Kidney (tissue), 14 donors: ENCODE results near the gene MTAP. TPM values are rescaled to one million over a fixed set of nuclear protein-coding genes. Genes with fewer than 3 reads are reported as not detected.

Experiments
- DNase-seq, 5 donors: peaks; one replicate each; pipeline ENCODE4 v3.0.0-alpha.2; 2013 to 2020
- FAIRE-seq: peaks from 2 replicates; lab custom pipeline; 2012; peaks lifted over from hg19 to GRCh38; lab: Jason Lieb, UNC
- H3K27ac ChIP-seq, 2 donors: one replicate each; pipeline ENCODE4 v1.7.0; 2013; ENCODE audit warnings: low read depth in 2 of 2, low read length in 2 of 2, inconsistent platforms in 1 of 2
- H3K27me3 ChIP-seq: one replicate; pipeline ENCODE4 v1.7.1; 2013; ENCODE audit warnings: low read length, inconsistent platforms; ENCODE audit not compliant: control insufficient read depth, insufficient read depth
- H3K36me3 ChIP-seq, 3 donors: one replicate each; pipeline versions ENCODE4 v1.7.0 to v1.7.1; 2013; ENCODE audit warnings: low read length in 3 of 3, control low read depth in 1 of 3, inconsistent platforms in 1 of 3; ENCODE audit not compliant: insufficient read depth in 3 of 3, control insufficient read depth in 2 of 3
- H3K4me1 ChIP-seq, 3 donors: one replicate each; pipeline versions ENCODE4 v1.7.0 to v1.7.1; 2013; ENCODE audit warnings: low read length in 3 of 3, inconsistent platforms in 1 of 3, low read depth in 1 of 3; ENCODE audit not compliant: control insufficient read depth in 2 of 3, insufficient read depth in 2 of 3
- H3K4me3 ChIP-seq, 3 donors: one replicate each; pipeline versions ENCODE4 v1.7.0 to v1.8.1; 2013; ENCODE audit warnings: low read length in 3 of 3, control low read depth in 1 of 3, inconsistent platforms in 1 of 3
- H3K9ac ChIP-seq, 3 donors: one replicate each; pipeline versions ENCODE4 v1.7.0 to v1.7.1; 2013; ENCODE audit warnings: low read length in 3 of 3, control low read depth in 1 of 3, inconsistent platforms in 1 of 3
- H3K9me3 ChIP-seq, 3 donors: one replicate each; pipeline versions ENCODE4 v1.7.0 to v1.7.1; 2013; ENCODE audit warnings: low read length in 3 of 3, control low read depth in 1 of 3, inconsistent platforms in 1 of 3; ENCODE audit not compliant: control insufficient read depth in 2 of 3, insufficient read depth in 1 of 3
- intact Hi-C: fragments of 100-400 bp; cut with DNase I; formaldehyde crosslinking; loops from one replicate; pipeline ENCODE4 v1.11.1; 2022
- polyA plus RNA-seq: library from polyadenylated mRNA; stranded (reverse); fragments of 350-450 nt; fragmentation: Illumina TruSeq; extraction: RNeasy Lipid Tissue Mini Kit (QIAGEN cat#74804); gene quantifications from one replicate; pipeline ENCODE4 v1.2.3, GENCODE V29; 2014; ENCODE audit warnings: low read depth, low replicate concordance; ENCODE audit not compliant: insufficient read depth
- total RNA-seq: library from RNA; stranded (reverse); fragmentation: NEBNext Ultra II Directional; extraction: Animal tissue kit (Norgen Biotek cat#: 25700); gene quantifications from one replicate; pipeline ENCODE4 v1.2.1, GENCODE V29; 2021
- TF ChIP-seq, protein P1 (sequence below): IDR thresholded peaks from 3 replicates; pipeline ENCODE4 v1.5.1; 2012; ENCODE audit warnings: mild to moderate bottlenecking, moderate library complexity, borderline replicate concordance; ENCODE audit not compliant: insufficient read depth; ENCODE audit errors: extremely low read depth
- donor health status: control.
- donor health status: control.
- donor health status: control.
- donor health status: control.
- donor health status: control.
- donor health status: DM: yes; HTN: yes; CAD: no.
- donor health status: Normal renal cell carcinoma (clear cell type).

Gene MTAP
- total and polyA plus RNA-seq, 2 donors from 2014 or later: 11.2 to 42.4 TPM

DNA sequence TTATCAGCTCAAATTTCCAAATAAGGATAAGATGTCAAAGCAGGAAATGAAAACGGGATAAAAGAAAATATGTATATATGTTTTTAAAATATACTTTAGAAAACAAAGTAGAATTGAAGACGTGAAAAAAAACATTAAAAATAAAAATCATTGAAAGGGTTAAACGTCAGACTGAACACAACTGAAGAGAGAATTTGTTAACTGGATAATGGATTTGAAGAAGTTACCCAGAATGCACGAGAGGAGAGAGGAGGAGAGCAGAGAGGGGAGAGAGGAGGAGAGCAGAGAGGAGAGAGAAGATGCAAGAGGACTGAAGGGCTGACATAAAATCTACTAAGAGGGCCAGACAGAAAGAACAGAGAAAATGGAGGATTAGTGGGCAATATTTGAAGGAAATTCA, 103.8 kb downstream of the MTAP start:
- Histone ChIP-seq H3K4me3 (no peak overlapping the region), H3K27ac (no peak overlapping the region), H3K36me3 (no peaks in the 10 kb centered on the region), H3K9me3 (peaks cover 0 to 21% (median 5%) of the 10 kb centered on the region in 3 donors), H3K27me3 (no peaks in the 10 kb centered on the region), H3K4me1 (no peaks in the 10 kb centered on the region), H3K9ac (no peak overlapping the region)
- TF ChIP-seq, protein P1, sequence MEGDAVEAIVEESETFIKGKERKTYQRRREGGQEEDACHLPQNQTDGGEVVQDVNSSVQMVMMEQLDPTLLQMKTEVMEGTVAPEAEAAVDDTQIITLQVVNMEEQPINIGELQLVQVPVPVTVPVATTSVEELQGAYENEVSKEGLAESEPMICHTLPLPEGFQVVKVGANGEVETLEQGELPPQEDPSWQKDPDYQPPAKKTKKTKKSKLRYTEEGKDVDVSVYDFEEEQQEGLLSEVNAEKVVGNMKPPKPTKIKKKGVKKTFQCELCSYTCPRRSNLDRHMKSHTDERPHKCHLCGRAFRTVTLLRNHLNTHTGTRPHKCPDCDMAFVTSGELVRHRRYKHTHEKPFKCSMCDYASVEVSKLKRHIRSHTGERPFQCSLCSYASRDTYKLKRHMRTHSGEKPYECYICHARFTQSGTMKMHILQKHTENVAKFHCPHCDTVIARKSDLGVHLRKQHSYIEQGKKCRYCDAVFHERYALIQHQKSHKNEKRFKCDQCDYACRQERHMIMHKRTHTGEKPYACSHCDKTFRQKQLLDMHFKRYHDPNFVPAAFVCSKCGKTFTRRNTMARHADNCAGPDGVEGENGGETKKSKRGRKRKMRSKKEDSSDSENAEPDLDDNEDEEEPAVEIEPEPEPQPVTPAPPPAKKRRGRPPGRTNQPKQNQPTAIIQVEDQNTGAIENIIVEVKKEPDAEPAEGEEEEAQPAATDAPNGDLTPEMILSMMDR: no peak
- FAIRE-seq (no peak), DNase-seq (no peak)
- intact Hi-C loops: no loop called here

DNA sequence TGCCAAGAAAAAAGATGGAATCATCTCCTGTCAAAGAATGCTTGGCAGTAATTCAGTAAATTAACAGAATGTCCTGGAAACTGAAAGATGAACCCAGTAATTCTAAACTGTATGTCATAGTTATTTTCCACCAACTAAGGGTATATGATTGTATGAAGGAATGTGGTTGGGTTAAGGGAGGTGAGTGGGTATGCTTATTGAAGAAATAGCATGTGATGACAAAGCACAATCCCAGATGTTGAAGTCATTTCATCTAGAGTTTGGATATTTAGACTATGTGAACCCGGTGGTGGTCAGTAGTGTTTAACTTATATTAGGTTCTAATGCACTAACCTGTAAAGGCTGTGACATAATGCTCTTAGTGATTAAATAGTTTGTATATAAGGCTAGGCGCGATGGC, 104.4 kb downstream of the MTAP start:
- Histone ChIP-seq H3K9me3 (peaks cover 0 to 21% (median 5%) of the 10 kb centered on the region in 3 donors), H3K27ac (no peak overlapping the region), H3K9ac (no peak overlapping the region), H3K27me3 (no peaks in the 10 kb centered on the region), H3K4me3 (no peak overlapping the region), H3K36me3 (no peaks in the 10 kb centered on the region), H3K4me1 (no peaks in the 10 kb centered on the region)
- FAIRE-seq (no peak), DNase-seq (no peak)
- intact Hi-C loops: no loop called here
- TF ChIP-seq, protein P1: no peak

DNA sequence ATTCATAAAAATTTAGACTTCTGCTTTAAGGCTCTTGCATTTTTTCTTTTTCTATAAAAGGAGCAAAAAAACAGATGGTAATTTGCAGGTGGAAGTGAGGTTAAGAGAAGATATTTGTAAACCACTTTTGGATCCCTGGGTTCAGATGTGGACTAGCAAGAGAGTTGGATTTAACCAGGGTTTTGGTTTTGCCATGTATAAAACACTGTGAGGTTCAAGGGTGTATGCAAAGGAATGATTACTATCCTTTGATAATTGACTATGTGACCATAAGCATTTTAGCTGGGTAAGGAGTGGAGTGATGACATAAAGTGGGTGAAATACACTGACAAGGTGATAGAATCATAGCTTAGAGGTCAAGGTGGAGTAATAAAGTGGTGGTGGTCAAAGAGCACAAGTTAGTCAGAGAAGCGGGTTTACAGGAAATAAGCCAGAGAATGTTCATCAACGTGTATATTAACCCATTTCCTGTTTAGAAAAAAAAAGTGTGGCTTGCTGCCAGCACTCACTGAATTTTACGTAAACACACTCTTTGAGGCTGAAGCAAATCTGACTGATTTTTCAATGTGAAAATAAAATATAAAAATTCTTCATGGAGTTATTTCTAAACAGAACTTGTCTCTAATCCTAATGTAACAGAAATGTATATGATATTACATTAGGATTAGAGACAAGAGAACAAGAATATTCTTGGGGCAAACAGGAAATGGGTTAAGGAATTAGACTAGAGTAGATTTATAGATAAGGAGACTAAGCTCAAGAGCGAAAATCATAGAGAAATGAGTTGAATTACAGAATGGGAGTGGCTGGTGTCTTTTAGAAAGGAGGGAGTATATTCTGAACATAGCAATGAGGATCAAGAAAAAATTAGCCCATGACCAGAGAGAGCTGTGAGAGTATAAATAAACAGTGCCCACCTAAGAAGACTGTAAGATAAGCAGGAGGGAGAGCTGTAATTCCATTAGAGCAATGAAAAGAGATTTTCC, 117.2 kb downstream of the MTAP start:
- peak in 2 of 5 donors; percentile 4 for DNase-seq

More for the DNA sequence above, 117.2 kb downstream of the MTAP start:
- no peak for FAIRE-seq
- Histone ChIP-seq H3K27me3 (no peaks in the 10 kb centered on the region), H3K9ac (no peak overlapping the region), H3K9me3 (no peaks in the 10 kb centered on the region), H3K36me3 (no peaks in the 10 kb centered on the region), H3K27ac (no peak overlapping the region), H3K4me3 (no peak overlapping the region), H3K4me1 (no peaks in the 10 kb centered on the region)
- TF ChIP-seq, protein P1: no peak
- intact Hi-C loops: no loop called here
